SK-N-DZ (cell line): ENCODE measurements around the gene SMARCD1.

Experiments
- DNase-seq: peaks from one replicate; pipeline ENCODE4 v3.0.0-alpha.2; 2015; ENCODE audit warnings: low spot score

Gene SMARCD1

DNA sequence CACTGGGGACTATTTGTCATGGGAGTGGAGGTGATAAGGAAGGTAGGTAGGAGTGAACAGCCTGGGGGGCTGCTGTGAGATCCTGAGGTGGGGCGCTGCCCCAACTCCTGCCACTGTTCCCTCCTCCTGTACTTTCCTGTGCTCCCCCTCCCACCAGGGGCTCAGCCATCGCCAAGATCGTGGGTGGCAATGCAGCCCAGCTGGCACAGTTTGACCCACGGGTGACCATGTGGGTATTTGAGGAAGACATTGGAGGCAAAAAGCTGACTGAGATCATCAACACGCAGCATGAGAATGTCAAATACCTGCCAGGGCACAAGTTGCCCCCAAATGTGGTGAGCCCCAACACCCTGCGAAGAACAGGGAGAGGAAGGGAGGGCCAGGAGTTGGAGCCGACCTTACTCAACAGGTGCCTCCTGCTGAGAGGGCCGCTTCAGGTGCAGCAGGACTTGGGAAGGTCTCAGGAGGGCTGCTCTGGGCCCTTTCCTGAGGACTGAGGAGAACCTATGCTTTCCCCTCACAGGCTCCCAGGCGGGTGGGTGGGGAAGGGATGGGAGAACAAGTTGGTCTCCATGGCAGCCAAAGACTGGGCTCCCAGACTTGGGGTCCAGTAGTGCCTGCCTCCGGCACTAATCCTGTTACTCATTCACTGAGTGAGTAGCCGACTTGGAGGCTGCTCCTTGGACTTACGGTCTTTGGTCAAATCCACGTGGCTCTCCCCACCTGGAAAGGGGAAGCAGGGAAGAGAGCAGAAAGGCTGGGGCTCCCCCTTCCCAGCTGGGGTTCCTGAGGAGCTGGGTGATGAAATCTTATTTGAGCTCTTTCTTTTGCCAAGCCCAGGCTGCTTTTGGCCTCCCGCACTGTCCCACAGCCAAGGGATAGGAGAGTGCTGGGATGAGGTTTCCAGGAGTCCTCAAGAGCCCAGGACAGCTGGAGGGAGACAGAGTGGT is 19.6 kb downstream of the SMARCD1 start:
- no peak for DNase-seq

DNA sequence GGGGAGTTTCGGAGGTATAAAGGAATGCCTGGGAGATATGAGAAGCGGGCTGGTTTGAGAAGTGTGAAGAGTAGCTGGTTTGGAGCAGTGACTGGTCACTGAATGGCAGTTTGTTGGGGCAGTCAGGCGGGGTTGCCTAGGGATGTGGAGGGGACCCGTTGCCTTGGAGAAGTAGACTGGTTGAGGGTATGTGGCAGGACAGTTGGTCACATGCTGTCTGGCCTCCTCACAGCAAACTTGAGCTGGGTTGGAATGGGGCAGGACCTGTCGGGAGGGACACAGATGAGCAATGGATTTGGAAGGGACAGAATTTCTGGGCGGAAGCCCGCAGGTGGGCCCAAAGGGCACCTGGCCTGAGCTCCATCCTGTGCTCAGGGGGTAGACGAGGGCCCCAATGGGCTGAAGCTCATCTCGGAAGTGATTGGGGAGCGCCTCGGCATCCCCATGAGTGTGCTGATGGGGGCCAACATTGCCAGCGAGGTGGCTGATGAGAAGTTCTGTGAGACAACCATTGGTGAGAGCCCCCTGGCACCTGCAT is 20.8 kb downstream of the SMARCD1 start:
- DNase-seq, result no peak

DNA sequence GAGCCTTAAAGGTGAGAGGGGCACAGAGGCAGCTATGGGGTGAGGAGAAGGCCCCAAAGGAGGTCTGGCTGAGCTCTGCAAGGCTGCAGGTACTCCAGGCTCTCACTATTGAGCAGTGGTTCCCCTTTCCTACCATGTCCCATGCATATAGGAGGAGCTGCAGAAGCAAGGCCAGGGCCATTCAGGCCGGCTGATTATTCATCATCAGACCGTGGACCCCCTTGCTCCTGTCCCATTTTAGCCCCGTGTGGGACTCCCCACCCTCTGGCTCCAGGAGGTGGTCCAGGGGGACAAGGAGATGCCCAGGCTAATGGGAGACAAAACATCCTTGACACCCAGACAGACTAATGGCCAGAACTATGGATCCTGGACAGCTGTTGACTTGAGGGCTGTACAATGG is 21.8 kb downstream of the SMARCD1 start:
- DNase-seq, result no peak

DNA sequence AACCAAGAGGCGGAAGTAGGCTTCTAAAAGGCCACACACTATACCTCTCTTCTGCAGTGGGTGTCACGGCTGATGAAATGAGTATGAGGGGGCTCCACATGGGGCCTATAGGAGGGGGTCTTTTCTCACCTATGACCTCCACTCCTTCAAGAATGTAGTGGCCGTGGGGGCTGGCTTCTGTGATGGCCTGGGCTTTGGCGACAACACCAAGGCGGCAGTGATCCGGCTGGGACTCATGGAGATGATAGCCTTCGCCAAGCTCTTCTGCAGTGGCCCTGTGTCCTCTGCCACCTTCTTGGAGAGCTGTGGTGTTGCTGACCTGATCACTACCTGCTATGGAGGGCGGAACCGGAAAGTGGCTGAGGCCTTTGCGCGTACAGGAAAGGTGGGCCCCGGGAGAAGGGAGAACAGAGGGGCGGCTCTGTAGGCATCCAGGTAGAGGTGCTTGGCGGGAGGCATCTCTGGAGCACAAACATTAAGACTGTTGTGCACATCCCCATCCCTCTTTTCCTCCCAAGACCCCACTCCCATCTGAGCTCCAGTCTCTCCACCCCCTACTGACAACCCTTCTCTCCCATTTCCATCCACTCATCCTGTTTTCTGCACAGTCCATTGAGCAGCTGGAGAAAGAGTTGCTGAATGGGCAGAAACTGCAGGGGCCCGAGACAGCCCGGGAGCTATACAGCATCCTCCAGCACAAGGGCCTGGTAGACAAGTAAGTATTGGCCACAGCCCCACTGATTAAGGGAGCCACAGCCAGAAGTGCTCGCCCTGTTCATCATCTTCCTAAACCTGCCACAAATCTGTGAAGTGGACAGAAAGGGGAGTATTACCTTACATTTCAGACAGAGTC is 22.5 kb downstream of the SMARCD1 start:
- no peak for DNase-seq

DNA sequence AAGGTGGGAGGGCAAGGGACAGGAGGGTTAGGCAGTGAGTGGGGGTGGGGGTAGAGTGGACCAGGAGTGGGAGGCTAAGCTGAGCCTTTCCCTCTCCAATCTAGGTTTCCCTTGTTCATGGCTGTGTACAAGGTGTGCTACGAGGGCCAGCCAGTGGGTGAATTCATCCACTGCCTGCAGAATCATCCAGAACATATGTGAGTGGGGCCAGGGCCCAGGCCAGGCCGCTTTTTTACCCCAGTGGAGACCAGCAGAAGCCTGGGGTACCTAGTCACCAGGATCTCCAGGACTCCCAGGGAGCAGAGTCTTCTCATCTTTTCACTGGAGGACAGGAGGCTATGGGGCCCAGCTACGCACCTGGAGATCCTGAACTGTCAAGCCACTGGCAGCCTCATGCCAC is 24.2 kb downstream of the SMARCD1 start:
- DNase-seq, result no peak

DNA sequence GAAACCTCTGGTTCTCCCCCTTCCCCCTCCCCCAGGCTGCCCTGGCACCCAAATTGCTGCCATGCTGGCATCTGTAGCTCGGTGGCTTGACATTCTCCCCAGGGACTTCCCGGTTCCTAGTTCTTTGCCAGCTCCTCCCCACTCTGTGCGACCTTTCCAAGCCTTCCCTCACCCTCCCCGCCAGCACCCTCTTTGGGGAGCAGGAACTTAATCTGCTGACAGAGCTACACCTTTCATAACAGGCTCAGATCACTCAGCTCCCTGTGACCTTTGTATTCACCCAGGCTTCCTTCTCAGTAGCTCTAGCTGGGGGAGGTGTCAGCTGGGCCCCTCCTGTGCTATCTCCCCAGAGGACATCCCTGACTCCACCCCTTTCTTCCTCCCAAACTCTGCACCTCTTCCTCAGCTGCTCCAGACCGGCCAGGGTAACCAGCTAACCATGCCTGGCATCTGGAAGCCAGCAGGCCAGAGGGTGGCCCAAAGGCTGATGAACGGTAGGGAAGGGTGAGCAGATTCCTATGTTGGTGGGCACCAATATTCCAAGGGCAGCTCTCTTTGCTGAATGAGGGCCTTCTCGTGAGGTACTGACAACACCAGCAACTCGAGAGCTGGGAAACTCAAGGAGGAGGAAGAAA is 25.1 kb downstream of the SMARCD1 start:
- DNase-seq, result peak; percentile 37

DNA sequence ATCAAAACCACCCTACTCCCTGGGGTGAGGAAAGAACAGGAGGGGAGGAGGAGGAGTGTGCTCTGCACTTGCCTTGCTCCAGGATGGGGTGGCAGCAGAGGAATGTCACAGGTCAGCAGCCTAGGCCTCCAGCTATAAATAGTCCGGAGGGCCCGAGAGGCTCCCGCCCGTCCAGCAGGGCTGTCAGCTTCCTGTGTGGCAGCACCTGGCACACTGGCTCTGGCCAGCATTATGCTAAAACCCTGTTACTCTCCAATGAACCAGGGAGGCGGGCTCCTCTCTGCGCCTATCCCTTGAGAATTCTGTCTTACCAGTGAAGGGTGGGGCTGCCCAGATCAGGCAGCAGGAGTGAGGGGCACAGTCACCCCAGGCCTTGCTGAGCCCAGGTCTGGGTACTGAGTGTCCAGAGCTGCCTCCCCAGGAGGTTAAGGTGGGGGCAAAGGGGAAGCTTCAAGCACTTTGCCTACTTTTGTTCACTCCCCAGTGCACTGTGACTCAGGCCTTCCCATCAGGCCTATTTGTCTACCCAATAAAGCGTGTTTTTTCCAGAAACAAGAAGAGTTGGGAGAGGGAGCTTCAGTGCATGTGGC is 25.7 kb downstream of the SMARCD1 start:
- DNase-seq, result peak; percentile 57

DNA sequence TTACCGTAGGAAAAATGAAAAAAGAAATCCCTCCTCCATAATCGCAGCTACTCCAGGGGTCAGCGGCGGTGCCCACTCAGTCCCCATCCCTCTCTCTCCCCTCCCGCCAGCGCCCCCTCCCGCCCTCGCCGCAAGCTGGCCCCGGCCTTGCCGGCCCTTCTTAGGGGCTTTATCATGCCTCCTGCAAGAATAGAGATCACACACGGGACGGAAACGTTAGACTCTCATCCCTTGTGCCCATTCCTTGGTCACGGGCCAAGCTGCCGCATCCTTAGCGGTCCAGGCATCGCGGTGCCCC is 26.2 kb downstream of the SMARCD1 start:
- no peak for DNase-seq

DNA sequence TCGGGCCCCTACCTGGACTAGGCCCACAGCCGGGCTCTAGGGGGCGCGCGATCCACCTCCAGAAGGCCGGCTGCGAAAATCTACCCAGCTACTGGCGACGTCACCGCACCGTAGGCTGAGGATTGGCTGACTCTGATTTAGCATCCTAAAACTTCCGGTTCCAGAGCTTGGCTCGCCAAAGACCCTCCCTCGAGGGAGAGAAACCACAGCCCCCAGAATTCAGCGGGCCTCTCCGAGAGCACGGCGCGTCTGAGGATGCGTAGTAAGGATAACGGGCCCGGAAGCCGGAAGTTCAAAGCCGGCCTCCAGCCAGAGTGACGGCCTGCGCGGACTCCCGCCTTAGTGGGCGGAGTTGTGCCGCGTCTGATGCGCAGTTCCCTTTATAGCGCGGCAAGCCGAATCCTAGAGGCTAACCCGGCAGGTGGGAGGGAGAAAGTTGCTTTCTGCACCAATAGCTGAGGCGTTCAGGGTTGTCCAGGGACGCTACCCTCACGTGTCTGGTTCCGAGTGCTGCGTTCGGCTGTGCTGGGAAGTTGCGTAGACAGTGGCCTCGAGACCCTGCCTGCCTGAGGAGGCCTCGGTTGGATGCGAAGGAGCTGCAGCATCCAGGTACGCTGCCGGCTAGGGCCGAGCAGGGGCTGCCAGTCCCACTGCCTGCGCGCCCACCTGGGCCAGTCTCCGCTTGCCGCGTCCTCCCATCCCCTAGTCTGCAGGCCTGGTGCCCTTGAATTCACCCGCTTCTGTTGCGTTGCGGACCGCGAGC is 26.7 kb downstream of the SMARCD1 start, which contains the start of gene COX14:
TSS of gene COX14 (plus strand) at position 544 of the 763 bp plus-strand sequence. CDS start 7,808 bp downstream, outside the sequence.
- DNase-seq, result peak; percentile 100

DNA sequence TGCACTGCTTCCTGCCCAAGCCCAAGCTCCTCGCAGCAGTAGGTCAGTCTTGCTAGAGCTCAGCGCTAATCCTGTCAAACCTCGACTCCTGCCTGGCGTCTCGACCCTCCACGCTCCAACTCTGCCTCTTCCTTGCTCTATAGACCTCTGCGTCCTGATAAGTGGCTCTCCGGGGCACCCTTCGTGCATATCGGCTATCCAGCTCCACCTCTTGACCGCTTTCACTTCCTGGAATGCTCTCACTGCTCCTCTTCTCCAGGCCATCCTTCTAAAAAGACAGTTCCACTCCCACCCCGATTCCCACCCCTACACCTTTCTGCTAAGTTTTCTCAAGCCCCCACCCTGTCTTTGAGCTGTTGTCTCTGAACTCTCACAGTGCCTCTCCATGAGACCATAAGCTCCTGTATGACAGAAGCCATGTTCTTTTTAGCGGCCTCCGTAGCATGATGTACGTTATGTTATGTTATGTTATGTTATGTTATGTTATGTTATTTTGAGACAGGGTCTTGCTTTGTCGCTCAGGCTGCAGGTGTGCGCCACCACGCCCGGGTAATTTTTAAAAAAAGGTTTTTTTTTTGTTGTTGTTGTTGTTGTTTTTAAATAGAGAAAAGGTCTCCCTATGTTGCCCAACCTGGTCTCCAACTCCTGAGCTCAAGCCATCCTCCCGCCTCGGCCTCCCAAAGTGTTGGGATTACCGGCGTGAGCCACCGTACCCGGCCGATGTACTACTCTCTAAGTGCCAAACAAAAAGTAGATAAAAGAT is 27.5 kb downstream of the SMARCD1 start:
- DNase-seq, result no peak

DNA sequence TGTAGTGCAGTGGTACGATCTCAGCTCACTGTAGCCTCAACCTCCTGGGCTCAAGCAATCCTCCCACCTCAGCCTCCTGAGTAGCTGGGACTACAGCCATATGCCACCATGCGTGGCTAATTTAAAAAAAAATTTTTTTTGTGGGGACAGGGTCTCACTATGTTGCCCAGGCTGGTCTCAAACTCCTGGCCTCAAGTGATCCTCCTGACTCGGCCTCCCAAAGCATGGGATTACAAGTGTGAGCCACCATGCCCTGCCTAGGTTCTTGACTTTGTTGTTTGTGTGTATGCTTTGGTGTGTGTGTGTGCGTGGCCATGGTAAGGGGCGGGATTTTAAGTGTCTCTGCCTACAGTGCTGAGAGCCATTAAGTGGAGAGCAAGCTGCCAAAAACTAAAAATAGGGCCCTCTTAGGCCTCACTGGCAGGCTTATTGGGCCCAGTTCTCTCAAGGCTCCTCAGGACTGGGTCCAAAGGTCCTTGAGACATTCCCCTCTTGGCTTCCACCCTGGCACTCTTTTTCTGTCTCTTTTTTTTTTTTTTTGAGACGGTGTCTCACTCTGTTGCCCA is 32.0 kb downstream of the SMARCD1 start:
- DNase-seq, result no peak

DNA sequence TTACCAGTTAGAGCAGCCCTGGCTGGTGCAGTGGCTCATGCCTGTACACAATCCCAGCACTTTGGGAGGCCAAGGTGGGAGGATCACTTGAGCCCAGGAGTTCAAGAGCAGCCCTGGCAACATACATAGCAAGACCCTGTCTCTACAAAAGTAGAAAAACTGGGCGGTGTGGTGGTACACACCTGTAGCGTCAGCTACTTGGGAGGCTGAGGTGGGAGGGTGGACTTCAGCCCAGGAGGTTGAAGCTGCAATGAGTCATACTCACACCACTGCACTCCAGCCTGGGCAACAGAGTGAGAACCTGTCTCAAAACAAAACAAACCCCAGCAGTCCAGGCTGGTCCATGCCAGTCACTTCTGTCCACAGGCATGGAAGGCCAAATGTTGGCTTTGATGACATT is 34.2 kb downstream of the SMARCD1 start:
- no peak for DNase-seq

DNA sequence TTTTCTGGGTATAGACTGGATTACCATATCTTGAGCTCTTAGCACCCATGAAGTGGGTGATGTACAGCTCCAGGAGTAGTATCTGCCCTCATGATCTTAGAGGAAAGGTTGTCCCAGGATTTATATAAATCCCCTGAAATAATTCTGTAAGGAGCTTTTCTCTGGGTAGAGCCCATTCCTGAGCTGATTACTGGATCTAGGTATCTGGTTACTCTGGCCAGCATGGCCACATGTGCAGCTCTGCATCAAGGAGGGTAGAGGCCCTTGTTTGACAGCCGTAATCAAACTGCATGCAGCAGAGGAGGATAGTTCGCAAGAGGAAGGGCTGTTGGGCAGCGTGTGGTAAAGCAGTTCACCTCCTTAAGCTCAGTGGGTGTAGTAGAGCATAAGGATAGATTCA is 35.4 kb downstream of the SMARCD1 start:
- no peak for DNase-seq

DNA sequence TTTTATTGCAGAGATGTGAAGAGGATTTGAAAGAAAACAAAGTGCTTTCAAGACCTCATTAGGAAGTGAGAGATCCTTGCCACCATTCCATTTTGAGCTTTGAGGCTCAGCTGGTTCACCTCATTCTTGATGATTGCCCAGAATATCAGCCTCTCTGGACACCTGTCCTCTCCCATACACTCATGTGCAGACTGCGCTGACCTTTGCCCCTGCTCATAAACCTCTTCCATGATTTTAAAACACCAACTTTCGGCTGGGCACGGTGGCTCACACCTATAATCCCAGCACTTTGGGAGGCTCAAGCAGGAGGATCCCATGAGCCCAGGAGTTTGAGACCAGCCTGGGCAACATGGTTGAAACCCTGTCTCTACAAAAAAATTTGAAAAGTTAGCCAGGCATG is 35.8 kb downstream of the SMARCD1 start:
- no peak for DNase-seq

DNA sequence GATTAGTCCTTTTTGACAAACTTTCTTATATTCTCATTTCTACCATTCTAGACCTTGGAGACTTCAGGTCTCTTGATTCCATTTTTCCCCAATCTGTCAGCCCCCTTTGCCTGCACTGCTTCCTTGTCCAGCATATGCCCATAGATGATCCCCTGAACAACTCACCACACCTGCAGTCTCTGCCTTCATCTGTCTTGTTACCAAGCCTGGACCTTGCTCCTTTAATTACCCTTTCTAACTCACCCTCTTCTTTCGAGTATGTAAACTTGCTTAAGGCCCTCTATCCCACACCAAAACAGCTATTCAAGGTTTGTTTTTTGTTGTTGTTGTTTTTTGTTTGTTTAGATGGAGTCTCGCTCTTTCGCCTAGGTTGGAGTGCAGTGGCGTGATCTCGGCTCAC is 36.5 kb downstream of the SMARCD1 start:
- DNase-seq, result no peak

DNA sequence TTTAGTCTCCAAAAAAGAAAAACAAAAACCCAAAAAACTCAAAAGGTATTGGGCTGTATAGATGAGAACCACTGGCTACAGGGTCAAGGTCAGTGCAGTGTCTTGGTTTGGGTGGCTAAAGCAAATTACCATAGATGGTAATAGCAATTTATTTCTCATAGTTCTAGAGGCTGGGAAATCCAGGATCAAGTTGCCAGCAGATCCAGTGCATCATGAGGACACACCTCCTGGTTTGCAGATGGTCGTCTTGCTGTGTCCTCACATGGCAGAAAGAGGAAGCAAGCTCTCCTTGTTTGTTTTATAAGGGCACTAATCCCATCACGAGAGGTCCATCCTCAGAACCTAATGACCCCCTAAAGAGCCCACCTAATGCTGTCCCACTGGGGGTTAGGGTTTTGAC is 38.1 kb downstream of the SMARCD1 start:
- DNase-seq, result no peak

DNA sequence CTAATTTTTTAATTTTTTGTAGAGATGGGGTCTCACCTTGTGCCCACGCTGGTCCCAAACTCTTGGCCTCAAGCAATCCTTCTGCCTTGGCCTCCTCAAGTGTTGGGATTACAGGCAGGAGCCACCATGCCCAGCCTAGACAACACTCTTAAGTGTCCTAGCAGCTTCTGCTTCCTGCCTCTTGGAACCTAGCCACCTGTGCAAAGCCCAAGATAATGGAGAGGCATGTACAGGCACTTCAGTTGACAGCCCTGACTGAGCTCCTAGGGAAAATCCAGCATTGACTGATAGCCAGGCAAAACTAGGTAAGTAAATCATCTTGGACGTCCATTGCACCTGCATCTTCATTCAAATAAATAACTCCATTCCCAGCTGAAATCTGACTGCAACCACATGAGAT is 42.4 kb downstream of the SMARCD1 start:
- DNase-seq, result no peak

DNA sequence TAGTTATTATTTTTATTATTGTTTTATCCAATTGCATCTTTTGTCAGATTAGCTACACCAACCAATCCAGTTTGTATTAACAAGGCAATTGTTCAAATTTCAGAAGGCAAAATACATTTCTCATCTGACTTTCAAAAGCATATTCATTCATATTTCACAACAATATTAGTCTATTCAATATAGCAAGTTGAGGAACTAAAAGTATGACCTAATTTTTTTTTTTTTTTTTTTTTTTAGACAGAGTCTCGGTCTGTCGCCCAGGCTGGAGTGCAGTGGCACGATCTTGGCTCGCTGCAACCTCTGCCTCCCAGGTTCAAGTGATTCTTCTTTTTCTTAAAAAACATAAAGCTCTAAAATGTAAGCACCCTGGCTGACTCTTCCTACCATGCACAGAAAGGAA is 44.1 kb downstream of the SMARCD1 start:
- no peak for DNase-seq

DNA sequence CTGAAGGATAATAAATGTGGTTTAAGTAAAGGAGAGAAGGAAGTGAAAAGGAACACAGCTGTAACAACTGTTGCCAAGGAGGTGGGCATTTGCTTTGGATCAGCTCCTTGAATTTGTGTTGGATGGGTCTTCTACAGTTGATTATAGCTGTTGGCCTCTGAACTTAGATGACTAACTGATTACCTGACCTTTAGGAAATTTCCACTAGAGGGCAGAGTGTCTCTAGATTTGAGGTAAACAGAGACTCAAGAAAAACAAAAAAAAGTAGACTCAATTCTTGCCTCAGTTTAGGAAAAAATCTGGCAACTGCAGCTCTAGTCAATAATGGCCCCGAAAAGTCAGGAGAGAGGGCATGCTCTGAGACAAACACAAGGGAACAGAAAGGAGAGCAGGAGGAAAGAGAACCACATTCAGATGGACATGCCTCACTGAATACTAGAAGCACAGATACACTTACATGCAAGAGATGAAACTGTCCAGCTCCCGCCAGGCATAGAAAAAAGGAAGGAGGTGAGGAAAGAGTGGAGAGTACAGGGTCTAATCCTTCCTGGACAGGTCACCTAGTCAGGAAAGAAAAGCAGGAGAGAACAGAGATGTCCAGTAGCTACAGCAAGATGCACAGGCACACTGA is 47.5 kb downstream of the SMARCD1 start:
- peak; percentile 43 for DNase-seq
